ENCODE measurements around the gene SOX5. TPM values are rescaled to one million over a fixed set of nuclear protein-coding genes. Genes with fewer than 3 reads are reported as not detected.

The SOX5 gene
- total and polyA plus RNA-seq, 12 donors, result 0.47 to 10.4 (median 1.9) TPM

GRCh38 chr12:23921099-23921856 lies 28.2 kb downstream of the SOX5 start:
- no peak overlapping the region for H3K27ac ChIP-seq
- H3K36me3 ChIP-seq (replicated peaks in 1 of 2), result no peaks in the 10 kb centered on the region
- 56 to 63% (median 61%) methylated on average over 5 of the region's 5 CpGs for WGBS, 4 donors
- DNase-seq, result no peak
- no peak for TF ChIP-seq CTCF (IDR thresholded peaks at IDR 0.05)
- no peak for TF ChIP-seq POLR2A (IDR thresholded peaks at IDR 0.05)
- no peak overlapping the region for H3K4me3 ChIP-seq
- H3K9me3 ChIP-seq (replicated peaks in 1 of 3), result no peaks in the 10 kb centered on the region
- H3K4me1 ChIP-seq (replicated peaks in 1 of 2), result no peaks in the 10 kb centered on the region
- intact Hi-C loops (cut with DNase I), result no loop called here
- no peaks in the 10 kb centered on the region for H3K27me3 ChIP-seq

GRCh38 chr12:23911574-23911973 lies 37.9 kb downstream of the SOX5 start:
- no peak overlapping the region for H3K27ac ChIP-seq
- intact Hi-C loops (cut with DNase I), result no loop called here
- H3K9me3 ChIP-seq (replicated peaks in 1 of 3), result no peaks in the 10 kb centered on the region
- no peak overlapping the region for H3K4me3 ChIP-seq
- WGBS, 4 donors, result 73 to 86% (median 79%) methylated on average over 3 of the region's 3 CpGs
- H3K27me3 ChIP-seq, result no peaks in the 10 kb centered on the region
- H3K36me3 ChIP-seq (replicated peaks in 1 of 2), result no peaks in the 10 kb centered on the region
- DNase-seq, result no peak
- no peaks in the 10 kb centered on the region for H3K4me1 ChIP-seq (replicated peaks in 1 of 2)
- TF ChIP-seq CTCF (IDR thresholded peaks at IDR 0.05) (no peak), POLR2A (IDR thresholded peaks at IDR 0.05) (no peak)

GRCh38 chr12:23909551-23909950 lies 39.9 kb downstream of the SOX5 start:
- no peak for DNase-seq
- Histone ChIP-seq H3K4me3 (no peak overlapping the region), H3K27me3 (no peaks in the 10 kb centered on the region), H3K4me1 (replicated peaks in 1 of 2) (no peaks in the 10 kb centered on the region), H3K9me3 (replicated peaks in 1 of 3) (no peaks in the 10 kb centered on the region), H3K36me3 (replicated peaks in 1 of 2) (no peaks in the 10 kb centered on the region), H3K27ac (no peak overlapping the region)
- WGBS, 4 donors, result 65 to 92% (median 84%) methylated on average over 1 of the region's 1 CpG
- TF ChIP-seq CTCF (IDR thresholded peaks at IDR 0.05) (no peak), POLR2A (IDR thresholded peaks at IDR 0.05) (no peak)
- intact Hi-C loops (cut with DNase I), result no loop called here

GRCh38 chr12:23906329-23906728 lies 43.1 kb downstream of the SOX5 start:
- Histone ChIP-seq H3K27me3 (no peaks in the 10 kb centered on the region), H3K4me1 (replicated peaks in 1 of 2) (no peaks in the 10 kb centered on the region), H3K9me3 (replicated peaks in 1 of 3) (no peaks in the 10 kb centered on the region), H3K27ac (no peak overlapping the region), H3K4me3 (no peak overlapping the region), H3K36me3 (replicated peaks in 1 of 2) (no peaks in the 10 kb centered on the region)
- intact Hi-C loops (cut with DNase I), result no loop called here
- DNase-seq, result peak in 1 of 7 donors; percentile 54
- TF ChIP-seq CTCF (IDR thresholded peaks at IDR 0.05) (no peak), POLR2A (IDR thresholded peaks at IDR 0.05) (no peak)
- WGBS, 4 donors, result 63 to 72% (median 66%) methylated on average over 6 of the region's 6 CpGs

All from adrenal gland (tissue), 12 donors.